Measurements from ENCODE around the gene CPHXL2.

DNA sequence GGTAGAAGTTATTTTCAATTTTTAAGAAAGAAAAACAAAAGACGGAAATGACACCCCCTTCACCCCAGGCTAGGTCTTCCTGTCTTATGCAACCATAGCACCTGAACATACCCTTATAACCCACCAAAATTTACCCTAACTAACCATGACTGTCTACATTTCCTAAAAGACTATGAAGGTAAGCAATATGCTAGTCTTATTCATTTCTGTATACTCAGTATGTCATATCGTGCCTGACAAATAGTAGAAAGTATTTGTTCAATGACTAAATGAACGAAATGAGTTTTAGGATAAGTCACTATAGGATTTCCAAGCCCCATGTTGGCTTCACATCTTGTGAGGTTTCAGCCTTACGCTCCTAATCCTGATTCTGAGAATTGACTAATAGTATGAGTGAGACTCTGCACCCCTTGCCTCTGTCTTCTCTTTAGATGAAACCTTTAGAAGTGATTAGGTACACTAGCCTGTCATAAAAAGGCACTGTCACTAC lies 60.2 kb downstream of the CPHXL2 start:
- TF ChIP-seq, protein P1, sequence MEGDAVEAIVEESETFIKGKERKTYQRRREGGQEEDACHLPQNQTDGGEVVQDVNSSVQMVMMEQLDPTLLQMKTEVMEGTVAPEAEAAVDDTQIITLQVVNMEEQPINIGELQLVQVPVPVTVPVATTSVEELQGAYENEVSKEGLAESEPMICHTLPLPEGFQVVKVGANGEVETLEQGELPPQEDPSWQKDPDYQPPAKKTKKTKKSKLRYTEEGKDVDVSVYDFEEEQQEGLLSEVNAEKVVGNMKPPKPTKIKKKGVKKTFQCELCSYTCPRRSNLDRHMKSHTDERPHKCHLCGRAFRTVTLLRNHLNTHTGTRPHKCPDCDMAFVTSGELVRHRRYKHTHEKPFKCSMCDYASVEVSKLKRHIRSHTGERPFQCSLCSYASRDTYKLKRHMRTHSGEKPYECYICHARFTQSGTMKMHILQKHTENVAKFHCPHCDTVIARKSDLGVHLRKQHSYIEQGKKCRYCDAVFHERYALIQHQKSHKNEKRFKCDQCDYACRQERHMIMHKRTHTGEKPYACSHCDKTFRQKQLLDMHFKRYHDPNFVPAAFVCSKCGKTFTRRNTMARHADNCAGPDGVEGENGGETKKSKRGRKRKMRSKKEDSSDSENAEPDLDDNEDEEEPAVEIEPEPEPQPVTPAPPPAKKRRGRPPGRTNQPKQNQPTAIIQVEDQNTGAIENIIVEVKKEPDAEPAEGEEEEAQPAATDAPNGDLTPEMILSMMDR (IDR thresholded peaks at IDR 0.05; ENCODE audit: low read length): no peak
- TF ChIP-seq EZH2 (optimal IDR thresholded peaks at IDR 0.05; ENCODE audit: low read depth, low read length): no peak

All from MM.1S (cell line).